CD14-positive monocyte (primary cell): ENCODE measurements around the gene RHOBTB3. TPM values are rescaled to one million over a fixed set of nuclear protein-coding genes. Genes with fewer than 3 reads are reported as not detected.
A peak's percentile ranks its signal among the peaks of the same experiment; 100 is the strongest.

ENCODE experiments used
- DNase-seq, 3 donors: peaks; one replicate each; pipeline ENCODE4 v3.0.0-alpha.2; 2011 to 2022
- H2AFZ ChIP-seq: 2 replicates; pipeline ENCODE4 v1.6.0; 2012; ENCODE audit warnings: mild to moderate bottlenecking, low read depth, low read length, inconsistent platforms; ENCODE audit not compliant: insufficient read depth, poor library complexity, severe bottlenecking
- H3K27ac ChIP-seq, 2 donors: 1 replicate in 1 of 2; 2 replicates in 1 of 2; pipeline ENCODE4 v1.5.1; 2012 to 2013; ENCODE audit warnings: low read length in 2 of 2, control low read depth in 1 of 2, inconsistent platforms in 1 of 2, low read depth in 1 of 2, mild to moderate bottlenecking in 1 of 2
- H3K27me3 ChIP-seq, 2 donors: one replicate each; pipeline versions ENCODE4 v1.6.0 to v1.6.1; 2011 to 2013; ENCODE audit warnings: low read length in 2 of 2; ENCODE audit not compliant: control insufficient read depth in 2 of 2, insufficient read depth in 2 of 2
- H3K36me3 ChIP-seq, 2 donors: replicated peaks in 1 of 2; 1 replicate in 1 of 2; 2 replicates in 1 of 2; pipeline versions ENCODE4 v1.5.1 to v1.6.1; 2012 to 2013; ENCODE audit warnings: low read length in 2 of 2, control low read depth in 1 of 2, inconsistent platforms in 1 of 2, mild to moderate bottlenecking in 1 of 2; ENCODE audit not compliant: insufficient read depth in 2 of 2, control insufficient read depth in 1 of 2
- H3K4me1 ChIP-seq, 2 donors: 1 replicate in 1 of 2; 2 replicates in 1 of 2; pipeline versions ENCODE4 v1.5.1 to v1.6.1; 2012 to 2013; ENCODE audit warnings: low read length in 2 of 2, control low read depth in 1 of 2, inconsistent platforms in 1 of 2, mild to moderate bottlenecking in 1 of 2, moderate library complexity in 1 of 2; ENCODE audit not compliant: insufficient read depth in 2 of 2, control insufficient read depth in 1 of 2
- H3K4me2 ChIP-seq: replicated peaks from 2 replicates; pipeline ENCODE3; 2012; ENCODE audit warnings: low read length, moderate library complexity, mild to moderate bottlenecking; ENCODE audit not compliant: poor library complexity, severe bottlenecking; ENCODE audit errors: extremely low read depth
- H3K4me3 ChIP-seq, 3 experiments: fragments of 200-600 bp in 1 of 3; sonication (generic) in 1 of 3; replicated peaks in 1 of 3; 1 replicate in 2 of 3; 2 replicates in 1 of 3; pipeline ENCODE4 v1.5.1; 2011 to 2013; ENCODE audit warnings: low read length in 3 of 3, mild to moderate bottlenecking in 3 of 3, control low read depth in 2 of 3, low read depth in 2 of 3, inconsistent platforms in 1 of 3, moderate library complexity in 1 of 3
- H3K79me2 ChIP-seq: 2 replicates; pipeline ENCODE4 v1.6.0; 2012; ENCODE audit warnings: mild to moderate bottlenecking, control low read depth, inconsistent platforms, low read length, moderate library complexity; ENCODE audit not compliant: insufficient read depth
- H3K9ac ChIP-seq: 2 replicates; pipeline ENCODE4 v1.6.0; 2017; ENCODE audit warnings: low read length, mild to moderate bottlenecking; ENCODE audit not compliant: insufficient read depth, poor library complexity, severe bottlenecking
- H3K9me3 ChIP-seq, 2 donors: replicated peaks in 1 of 2; 1 replicate in 1 of 2; 2 replicates in 1 of 2; pipeline versions ENCODE4 v1.5.1 to v1.6.1; 2012 to 2013; ENCODE audit warnings: low read length in 2 of 2, control low read depth in 1 of 2; ENCODE audit not compliant: control insufficient read depth in 1 of 2, insufficient read depth in 1 of 2
- H4K20me1 ChIP-seq: 2 replicates; pipeline ENCODE4 v1.6.0; 2012; ENCODE audit warnings: mild to moderate bottlenecking, low read length, control low read depth, moderate library complexity; ENCODE audit not compliant: insufficient read depth
- H3K27ac Mint-ChIP-seq, 7 donors: one replicate each; pipeline ENCODE4 v1.8.0; 2020; ENCODE audit warnings: mild to moderate bottlenecking in 7 of 7, mixed read lengths in 7 of 7, moderate library complexity in 6 of 7, inconsistent platforms in 2 of 7
- H3K27me3 Mint-ChIP-seq, 3 donors: one replicate each; pipeline ENCODE4 v1.8.0; 2021 to 2022; ENCODE audit warnings: low read depth in 3 of 3, mild to moderate bottlenecking in 3 of 3, mixed read lengths in 3 of 3, moderate library complexity in 3 of 3, inconsistent platforms in 1 of 3
- H3K36me3 Mint-ChIP-seq, 2 donors: one replicate each; pipeline ENCODE4 v1.8.0; 2020; ENCODE audit warnings: mixed read lengths in 2 of 2, inconsistent platforms in 1 of 2, mild to moderate bottlenecking in 1 of 2
- H3K4me1 Mint-ChIP-seq: one replicate; pipeline ENCODE4 v1.8.0; 2020; ENCODE audit warnings: mild to moderate bottlenecking, mixed read lengths
- H3K4me3 Mint-ChIP-seq, 2 donors: one replicate each; pipeline ENCODE4 v1.8.0; 2020; ENCODE audit warnings: mild to moderate bottlenecking in 2 of 2, mixed read lengths in 2 of 2, moderate library complexity in 1 of 2
- H3K9me3 Mint-ChIP-seq, 7 donors: one replicate each; pipeline ENCODE4 v1.8.0; 2020 to 2022; ENCODE audit warnings: mixed read lengths in 7 of 7, mild to moderate bottlenecking in 6 of 7, moderate library complexity in 6 of 7, inconsistent platforms in 2 of 7
- CTCF ChIP-seq: fragments of 200-600 bp; IDR thresholded peaks from one replicate; pipeline ENCODE4 v1.8.0; 2022; ENCODE audit warnings: antibody characterized with exemption, mild to moderate bottlenecking
- WGBS: methylation state at CpG from one replicate; pipeline ENCODE4 v1.1.5; 2013; ENCODE audit warnings: missing lambda C conversion rate; ENCODE audit not compliant: insufficient coverage; 5-methylcytosine and 5-hydroxymethylcytosine counted together
- intact Hi-C, 2 donors: fragments of 100-400 bp; cut with micrococcal nuclease; formaldehyde crosslinking; loops; one replicate each; pipeline versions ENCODE4 v1.15.0 to v1.15.1; 2023
- polyA plus RNA-seq, 3 donors: library from polyadenylated mRNA; depleted of rRNA in 1 of 3; unstranded in 2 of 3; stranded (reverse) in 1 of 3; fragments of 300-500 nt in 2 of 3; fragments of >200 nt in 1 of 3; fragmentation: Illumina TruSeq in 2 of 3; gene quantifications; 1 replicate in 2 of 3; 2 replicates in 1 of 3; pipeline ENCODE4 v1.2.3, GENCODE V29; 2012 to 2021

The RHOBTB3 gene
- polyA plus RNA-seq, 3 donors = 0.41 to 1.5 (median 0.63) TPM

GRCh38 chr5:95730011-95730700 is 980 bp upstream of the RHOBTB3 start:
- Mint-ChIP-seq H3K36me3 (no peaks in the 10 kb centered on the region), H3K4me1 (peaks cover 38% of the 10 kb centered on the region), H3K9me3 (no peaks in the 10 kb centered on the region), H3K27ac (peak overlapping the region in 1 of 7 donors; percentile 46), H3K4me3 (peak overlapping the region; percentile 93 to 96), H3K27me3 (peaks cover 10 to 14% (median 10%) of the 10 kb centered on the region in 3 donors)
- Histone ChIP-seq H3K4me3 (peak overlapping the region; percentile 68 to 88 (median 84)), H3K79me2 (no peaks in the 10 kb centered on the region), H3K27me3 (peaks cover 0 to 3% of the 10 kb centered on the region in 2 donors), H3K4me1 (peaks cover 11 to 25% of the 10 kb centered on the region in 2 donors), H3K9ac (peak overlapping the region; percentile 72), H4K20me1 (no peaks in the 10 kb centered on the region), H3K36me3 (no peaks in the 10 kb centered on the region), H3K4me2 (peak overlapping the region; percentile 97), H2AFZ (peak overlapping the region; percentile 90), H3K27ac (no peak overlapping the region), H3K9me3 (no peaks in the 10 kb centered on the region)
- no CpG with 5 or more reads among the region's 11 CpGs for WGBS
- intact Hi-C loops = loop anchor here in 1 of 2 donors (10.0 kb wide), 1 partner anchor 95 kb away; the partner anchor contains the start of gene GLRX
- TF ChIP-seq CTCF = no peak
- no peak for DNase-seq

- H3K36me3 Mint-ChIP-seq = no peaks in the 10 kb centered on the region
- no peak for TF ChIP-seq CTCF
- peak overlapping the region; percentile 72 for H3K9ac ChIP-seq
- peaks cover 10 to 14% (median 10%) of the 10 kb centered on the region in 3 donors for H3K27me3 Mint-ChIP-seq
- DNase-seq = peak in 2 of 3 donors; percentile 35 to 44
- no peaks in the 10 kb centered on the region for H3K9me3 Mint-ChIP-seq
- no peaks in the 10 kb centered on the region for H4K20me1 ChIP-seq
- peak overlapping the region; percentile 68 to 88 (median 84) for H3K4me3 ChIP-seq
- H3K27me3 ChIP-seq = peaks cover 0 to 3% of the 10 kb centered on the region in 2 donors
- peak overlapping the region; percentile 90 for H2AFZ ChIP-seq
- no peak overlapping the region for H3K27ac ChIP-seq
- no peaks in the 10 kb centered on the region for H3K79me2 ChIP-seq
- peaks cover 30% of the 10 kb centered on the region for H3K4me1 Mint-ChIP-seq
- H3K36me3 ChIP-seq = no peaks in the 10 kb centered on the region
- peak overlapping the region; percentile 97 for H3K4me2 ChIP-seq
- H3K27ac Mint-ChIP-seq = peak overlapping the region in 5 of 7 donors; percentile 15 to 74 (median 48)
- H3K9me3 ChIP-seq = no peaks in the 10 kb centered on the region
- under 1% methylated on average over 54 of the region's 64 CpGs for WGBS
- peaks cover 11 to 16% of the 10 kb centered on the region in 2 donors for H3K4me1 ChIP-seq
- intact Hi-C loops = loop anchor here in 1 of 2 donors (10.0 kb wide), 1 partner anchor 93 kb away; the partner anchor contains the start of gene GLRX
- H3K4me3 Mint-ChIP-seq = peak overlapping the region; percentile 94
Observed at GRCh38 chr5:95731571-95732554, 727 bp downstream of the RHOBTB3 start.
